Activated CD4-positive, alpha-beta T cell treated with anti-CD3 and anti-CD28 coated beads for 24 hours (primary cell): ENCODE results near the gene PTPRE.

Experiments
- DNase-seq, 2 donors: peaks; one replicate each; pipeline ENCODE4 v3.0.0-alpha.2; 2020; ENCODE audit warnings: low read depth in 2 of 2

Gene PTPRE

GRCh38 chr10:128000471-128001362 is 93.8 kb downstream of the PTPRE start:
- DNase-seq, result no peak

DNA sequence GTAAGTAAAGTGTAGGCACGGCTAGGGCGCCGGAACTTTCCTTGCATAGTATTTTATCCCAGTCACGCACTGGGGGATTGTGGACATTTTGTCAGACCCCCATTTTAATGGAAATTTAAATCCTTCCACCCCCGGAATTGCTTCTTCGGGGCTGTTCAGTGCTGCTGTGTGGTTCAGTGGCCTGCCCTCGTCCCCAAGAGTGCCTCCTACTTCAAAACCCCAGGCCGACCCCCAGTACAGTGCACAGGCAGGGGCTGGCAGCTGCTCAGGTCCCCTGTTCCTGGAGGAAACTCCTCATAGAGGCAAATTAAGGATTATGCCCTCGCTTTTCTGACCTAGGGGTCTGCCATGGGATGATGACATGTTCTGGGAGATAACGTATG is 94.5 kb downstream of the PTPRE start:
- no peak for DNase-seq

DNA sequence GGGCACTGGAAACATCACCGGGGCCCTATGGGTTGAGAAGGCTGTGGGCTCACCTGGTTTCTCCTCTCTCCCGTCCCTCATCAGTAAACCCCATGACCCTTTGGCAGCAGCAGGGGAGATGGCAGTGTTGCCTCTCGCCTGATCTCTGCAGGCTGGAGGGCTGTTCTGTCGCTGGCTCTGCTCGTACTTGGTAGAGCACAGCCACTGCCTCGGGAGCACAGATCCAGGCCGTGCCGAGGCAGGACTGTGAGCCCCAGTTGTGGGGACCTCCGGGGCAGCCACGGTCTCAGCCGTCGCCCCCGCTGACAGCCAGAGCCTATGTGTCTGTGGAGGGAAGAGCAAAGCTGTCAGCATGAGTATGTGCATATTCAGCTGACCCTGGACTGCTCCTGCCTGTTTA is 94.9 kb downstream of the PTPRE start:
- DNase-seq, result no peak

DNA sequence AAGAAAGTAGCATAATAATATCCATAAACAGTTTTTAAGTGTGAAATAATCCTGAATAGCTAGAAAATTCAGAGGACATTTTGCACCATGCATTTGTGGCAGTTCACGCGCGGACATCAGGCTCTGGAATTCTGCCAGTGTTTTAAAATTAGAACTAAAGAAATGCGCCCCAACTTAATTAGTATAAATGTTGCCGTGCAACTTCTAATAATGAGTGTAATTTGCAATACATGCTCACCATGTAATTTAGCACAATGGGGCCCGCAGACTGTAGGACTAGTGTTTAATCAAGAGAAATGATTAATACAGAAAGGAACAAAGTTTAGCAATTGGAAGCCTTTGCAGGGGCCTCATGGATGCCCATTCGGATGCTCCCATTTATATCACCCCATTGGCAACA is 96.6 kb downstream of the PTPRE start:
- DNase-seq, result no peak

GRCh38 chr10:128005858-128006257 is 99.0 kb downstream of the PTPRE start:
- DNase-seq, result no peak

DNA sequence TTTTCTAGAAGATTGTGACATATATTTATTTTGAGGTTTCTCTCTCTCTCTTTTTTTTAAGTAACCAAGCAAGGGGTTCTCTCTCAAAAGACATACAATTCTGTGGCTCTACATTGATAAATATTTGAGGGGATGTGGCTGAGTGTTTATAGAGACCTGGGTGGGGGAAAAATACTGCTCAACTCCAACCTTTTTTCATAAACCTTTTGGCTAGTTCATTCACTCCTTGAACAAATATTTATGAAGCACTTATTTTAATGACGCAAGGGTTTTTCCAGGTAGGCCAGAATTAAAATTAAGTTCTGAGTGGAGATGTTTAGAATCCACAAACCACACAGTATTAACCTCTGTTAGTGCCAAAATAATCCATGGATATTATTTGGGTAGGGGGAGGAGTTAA is 100.2 kb downstream of the PTPRE start:
- DNase-seq, result no peak

DNA sequence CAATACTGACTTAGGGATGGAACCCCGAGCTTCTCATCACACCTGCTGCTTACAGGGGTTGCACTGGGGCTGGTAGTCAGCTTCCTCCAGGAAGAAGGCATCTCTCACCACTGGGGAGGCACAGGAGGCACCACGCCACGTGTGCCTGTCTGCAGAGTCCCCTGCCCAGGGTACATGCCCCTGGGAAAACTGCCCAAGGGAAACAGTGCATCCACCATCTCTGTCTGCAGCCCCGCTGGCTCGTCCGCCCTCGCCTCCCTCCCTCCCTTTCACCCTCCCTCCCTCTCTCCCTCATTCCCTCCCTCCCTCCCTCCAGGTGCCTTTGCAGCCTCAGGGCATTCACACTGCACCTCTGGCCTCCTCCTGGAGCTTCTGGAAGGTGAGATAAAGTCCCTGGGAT is 101.1 kb downstream of the PTPRE start:
- DNase-seq, result no peak

DNA sequence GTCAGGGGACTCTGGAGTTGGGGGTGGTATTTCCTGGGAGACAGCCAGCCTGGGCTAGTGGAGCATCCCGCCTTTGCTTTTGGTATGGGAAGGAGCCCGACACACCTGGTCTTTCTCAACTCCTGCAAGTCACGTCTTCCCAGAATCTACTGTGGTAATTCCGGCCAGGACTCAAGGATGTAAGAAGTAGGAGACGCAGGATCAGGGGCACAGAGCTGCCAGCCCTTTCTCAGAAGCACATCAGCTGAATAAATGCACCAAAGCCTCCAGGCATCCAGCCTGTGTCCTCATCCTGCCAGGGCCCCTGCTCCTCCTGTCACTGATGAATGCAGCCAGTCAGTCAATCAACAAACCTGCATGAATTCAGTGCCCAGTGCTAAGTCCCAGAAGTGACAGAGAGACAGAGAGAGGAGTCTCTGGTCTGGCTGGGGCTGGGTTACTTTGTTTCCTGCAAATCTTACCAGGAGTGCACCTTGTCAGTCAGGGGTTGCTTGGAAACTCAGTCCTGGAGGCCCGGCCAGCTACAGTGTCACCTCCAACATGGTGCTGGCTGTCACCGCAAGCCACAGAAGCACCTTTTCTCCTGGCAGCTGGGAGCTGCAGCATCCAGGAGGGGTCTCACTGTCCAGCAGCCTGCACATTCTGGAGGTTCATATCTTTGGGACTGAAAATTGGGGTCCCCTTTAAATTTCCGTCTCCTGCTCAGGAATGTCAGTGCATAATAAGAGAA is 101.8 kb downstream of the PTPRE start:
- DNase-seq, result no peak

DNA sequence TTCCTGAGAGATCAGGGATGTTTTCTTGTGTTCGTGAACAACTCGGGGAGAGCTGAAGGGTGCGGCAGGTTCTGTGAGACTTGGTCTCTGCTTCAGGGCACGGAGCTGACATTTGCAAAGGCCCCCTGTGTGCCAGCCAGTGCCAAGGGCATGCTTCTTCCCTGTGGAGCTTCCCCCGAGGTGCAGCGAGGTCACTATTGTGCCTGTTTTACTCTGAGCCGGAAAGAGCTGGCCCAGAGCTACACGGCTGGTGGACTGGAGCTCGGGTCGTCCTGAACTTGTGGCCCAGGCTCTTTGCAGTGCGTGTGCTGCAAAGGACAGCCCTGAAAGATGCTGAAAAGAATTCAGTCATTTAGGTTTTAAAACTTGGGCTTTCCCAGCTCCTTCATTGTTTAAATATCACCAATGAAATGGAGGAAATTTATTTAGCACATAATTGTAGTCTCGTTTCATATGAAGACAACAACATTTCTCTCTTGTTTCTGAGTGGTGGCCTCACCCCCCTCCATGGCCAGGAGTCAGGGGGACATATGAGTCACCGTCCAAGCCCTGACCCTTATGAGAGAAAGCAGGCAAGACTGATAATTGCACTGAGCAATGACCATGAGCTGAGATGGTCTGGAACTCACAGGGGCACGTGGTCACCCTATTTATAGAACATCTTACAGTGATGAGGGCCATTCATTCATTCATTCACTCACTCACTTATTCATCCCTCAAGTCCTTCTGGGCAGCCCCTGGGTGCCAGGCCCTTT is 102.6 kb downstream of the PTPRE start:
- DNase-seq, result no peak

DNA sequence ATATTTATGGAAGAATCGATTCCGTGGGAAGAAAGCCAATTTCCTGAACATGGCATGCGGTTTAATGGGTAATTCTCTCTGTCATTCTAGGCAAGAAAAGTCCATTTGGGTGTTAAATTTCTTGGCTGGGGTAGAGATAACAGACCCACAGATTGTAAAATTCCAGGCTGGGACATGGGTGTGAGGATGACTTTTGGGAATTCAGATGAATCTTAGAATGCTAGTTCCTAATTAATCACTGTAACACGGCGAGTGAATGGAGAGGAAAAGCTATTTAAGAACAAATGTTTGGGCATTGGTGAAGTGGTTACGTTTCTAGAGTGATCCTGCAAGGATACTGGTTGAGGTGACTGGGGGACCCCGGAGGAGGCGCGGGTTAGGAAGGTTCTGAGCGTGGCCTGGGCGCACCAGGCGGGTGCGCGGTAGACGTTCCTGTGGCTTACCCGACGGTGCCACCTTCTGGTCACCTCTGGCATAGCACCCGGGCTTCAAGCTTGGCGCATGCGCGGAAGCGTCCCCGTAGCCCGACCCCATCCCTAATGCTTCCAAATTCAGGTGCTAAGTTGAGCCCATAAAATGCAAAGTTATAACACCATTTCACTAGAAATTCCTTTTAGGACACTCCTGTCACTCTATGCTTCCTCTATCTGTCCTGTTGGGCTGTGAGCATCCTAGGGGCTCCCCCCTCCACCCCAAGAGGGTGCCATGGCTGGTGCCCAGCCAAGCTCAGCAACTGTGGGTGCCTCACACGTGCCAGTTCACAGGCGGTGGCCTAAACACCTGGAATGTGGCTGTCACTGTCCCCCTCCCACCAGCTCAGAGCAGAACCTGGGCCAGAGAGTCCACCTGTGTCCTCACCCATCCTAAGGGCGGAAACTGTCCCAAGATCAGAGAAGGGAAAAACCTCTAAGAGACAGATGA is 104.4 kb downstream of the PTPRE start:
- DNase-seq, result peak; percentile 82 to 89

DNA sequence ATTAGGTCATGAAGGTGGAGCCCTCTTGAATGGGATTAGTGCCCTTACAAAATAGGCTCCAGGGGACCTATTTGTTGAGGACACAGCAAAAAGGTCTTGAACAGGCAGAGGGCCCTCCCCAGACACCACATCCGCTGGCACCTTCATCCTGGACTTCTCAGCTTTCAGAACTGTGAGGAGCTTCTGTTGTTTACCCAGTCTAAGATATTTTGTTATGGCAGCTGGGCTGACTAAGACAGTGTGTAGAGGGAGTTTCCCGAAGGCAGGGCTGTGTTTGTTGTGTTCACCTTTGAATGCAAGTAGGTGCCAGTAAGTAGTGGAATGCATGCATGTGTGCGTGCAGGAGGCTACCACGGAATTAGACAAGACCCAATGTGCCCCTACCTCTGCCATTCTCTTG is 106.7 kb downstream of the PTPRE start:
- no peak for DNase-seq

DNA sequence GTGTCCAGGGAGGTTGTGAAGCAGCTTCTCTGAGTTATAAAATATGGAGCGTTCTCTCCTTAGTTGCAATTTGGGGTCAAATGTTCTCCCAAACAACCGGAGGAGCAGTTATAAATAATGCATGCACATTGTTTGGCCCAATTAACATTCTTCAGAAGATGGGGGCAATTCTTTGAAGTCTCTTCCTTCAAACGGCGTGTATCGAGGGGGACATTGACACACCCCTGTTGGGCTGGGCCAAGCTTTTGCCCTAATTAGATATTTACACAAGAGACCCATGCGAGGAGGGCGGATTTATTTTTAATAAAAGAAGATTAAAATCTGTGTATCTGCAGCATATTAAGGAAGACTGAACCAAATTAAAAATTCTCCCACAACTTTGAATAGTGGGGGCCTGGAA is 107.3 kb downstream of the PTPRE start:
- DNase-seq, result no peak

GRCh38 chr10:128016423-128017060 is 109.6 kb downstream of the PTPRE start:
- no peak for DNase-seq

DNA sequence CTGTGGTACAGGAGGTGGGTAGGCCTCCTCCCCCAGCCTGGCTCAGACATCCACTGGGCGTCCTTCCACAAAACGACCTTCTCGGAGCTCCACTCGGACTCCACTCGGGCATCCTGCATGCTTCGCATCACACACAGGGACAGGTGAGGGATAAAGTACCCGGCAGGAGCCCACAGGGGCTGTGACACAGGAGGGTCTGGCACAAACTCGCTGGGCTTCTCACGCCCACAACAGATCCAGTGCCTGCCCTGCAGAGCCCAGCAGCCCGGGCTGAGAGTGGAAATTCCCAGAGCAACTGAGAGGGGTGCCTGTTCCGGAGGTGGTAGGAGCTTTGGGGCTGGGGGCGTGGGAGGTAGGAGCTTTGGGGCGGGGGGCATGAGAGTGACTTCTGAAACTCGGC is 110.9 kb downstream of the PTPRE start:
- no peak for DNase-seq

DNA sequence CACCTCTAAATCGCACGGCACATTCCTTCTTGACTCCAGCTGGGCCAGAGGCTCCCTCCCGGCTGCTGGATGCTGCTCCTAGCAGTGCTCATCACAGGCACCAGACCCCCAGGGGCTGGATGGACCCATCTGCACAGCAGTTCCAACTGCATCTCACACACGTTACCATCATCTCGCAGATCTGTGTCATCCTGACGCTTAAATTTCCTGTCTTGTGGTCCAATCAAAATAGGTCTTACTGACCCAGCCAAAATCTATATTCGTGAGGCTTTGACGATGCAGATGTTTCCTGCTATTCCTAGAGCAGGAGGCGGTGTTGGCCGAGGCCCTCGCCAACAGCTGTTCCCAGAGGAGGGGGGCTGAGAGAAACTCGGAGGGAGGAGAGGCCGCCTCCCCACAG is 111.3 kb downstream of the PTPRE start:
- DNase-seq, result no peak

GRCh38 chr10:128018691-128019090 is 111.8 kb downstream of the PTPRE start:
- DNase-seq, result no peak

- DNase-seq, result no peak
Observed at GRCh38 chr10:128022261-128023196, 115.6 kb downstream of the PTPRE start.

- no peak for DNase-seq
Observed at GRCh38 chr10:128024426-128024825, 117.5 kb downstream of the PTPRE start.

- no peak for DNase-seq
Observed at GRCh38 chr10:128025437-128025836, 118.5 kb downstream of the PTPRE start.

DNA sequence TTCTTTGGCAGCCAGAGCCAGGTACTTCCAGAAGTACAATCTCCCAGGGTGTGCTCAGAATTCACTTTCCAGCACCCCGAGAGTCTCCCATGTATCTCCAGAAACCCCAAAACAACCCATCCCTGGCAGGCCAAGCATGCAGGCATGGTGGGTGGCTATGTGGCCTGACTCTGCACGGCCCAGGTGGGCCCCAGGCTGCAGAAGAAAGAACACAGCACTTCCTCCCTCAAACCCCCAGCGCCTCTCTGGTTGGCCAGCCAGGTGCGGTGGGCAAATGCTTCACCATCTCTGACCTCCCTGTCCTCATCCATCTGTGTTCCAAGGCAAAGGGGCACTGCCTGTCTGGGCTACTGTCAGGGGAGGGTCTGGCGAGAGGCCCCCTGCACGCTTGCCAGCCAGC is 119.0 kb downstream of the PTPRE start:
- no peak for DNase-seq
